Panc1 (cell line): ENCODE results near the gene AGBL1. TPM values are rescaled to one million over a fixed set of nuclear protein-coding genes. Genes with fewer than 3 reads are reported as not detected.

Source experiments
- ATAC-seq: fragments of 200-7000 bp; cut with Tn5 transposase; 2 replicates; pipeline ENCODE4 v1.9.1; 2020; ENCODE audit warnings: mild to moderate bottlenecking, moderate library complexity
- BruUV-seq: library from RNA; stranded (reverse); fragments of 400-500 nt; replicated peaks from 2 replicates; lab custom pipeline; 2021; lab: Mats Ljungman, UMichigan
- CTCF ChIA-PET: fragments of 300-600 bp; sonication (Branson Sonifier 250); formaldehyde crosslinking; loops from one replicate; lab custom pipeline; 2022; ENCODE audit warnings: antibody characterized with exemption; lab: Charles Lee
- POLR2A ChIA-PET: fragments of 300-600 bp; sonication (Branson Sonifier 250); formaldehyde crosslinking; loops from one replicate; lab custom pipeline; 2022; ENCODE audit warnings: antibody characterized with exemption; lab: Charles Lee
- DNase-seq: peaks from one replicate; pipeline ENCODE4 v3.0.0-alpha.2; 2010; ENCODE audit warnings: low read depth, low spot score
- H3K27ac ChIP-seq: 2 replicates; pipeline ENCODE4 v1.5.1; 2011; ENCODE audit warnings: mild to moderate bottlenecking, low read length, inconsistent platforms
- H3K27me3 ChIP-seq: fragments of 200-500 bp; sonication (Bioruptor generic); 2 replicates; pipeline ENCODE4 v1.6.0; 2014; ENCODE audit warnings: low read length, inconsistent platforms; ENCODE audit not compliant: control insufficient read depth, insufficient read depth
- H3K36me3 ChIP-seq: fragments of 200-500 bp; sonication (Bioruptor generic); 2 replicates; pipeline ENCODE4 v1.5.1; 2014; ENCODE audit warnings: inconsistent platforms, mild to moderate bottlenecking, low read length, moderate library complexity; ENCODE audit not compliant: control insufficient read depth, insufficient read depth
- H3K4me1 ChIP-seq: 2 replicates; pipeline ENCODE4 v1.5.1; 2011; ENCODE audit warnings: inconsistent platforms, mild to moderate bottlenecking, low read length, moderate library complexity; ENCODE audit not compliant: control insufficient read depth, insufficient read depth
- H3K4me3 ChIP-seq, 2 experiments: 2 replicates each; pipeline ENCODE4 v1.5.1; 2011 to 2012; ENCODE audit warnings: low read depth in 2 of 2, low read length in 2 of 2, mild to moderate bottlenecking in 2 of 2, inconsistent platforms in 1 of 2, moderate library complexity in 1 of 2
- H3K9me3 ChIP-seq: fragments of 200-500 bp; sonication (Bioruptor generic); 2 replicates; pipeline ENCODE4 v1.5.1; 2014; ENCODE audit warnings: low read depth, mild to moderate bottlenecking, inconsistent platforms, low read length, moderate library complexity; ENCODE audit not compliant: control insufficient read depth, insufficient read depth
- POLR2AphosphoS5 ChIP-seq: IDR thresholded peaks from 2 replicates; pipeline ENCODE4 v1.6.1; 2012; ENCODE audit warnings: mild to moderate bottlenecking, low read depth, low read length, moderate library complexity
- REST ChIP-seq, 2 experiments: IDR thresholded peaks; 2 replicates each; pipeline ENCODE4 v1.6.1; 2011 to 2012; ENCODE audit warnings: low read depth in 2 of 2, control low read depth in 1 of 2, low read length in 1 of 2, mild to moderate bottlenecking in 1 of 2, moderate library complexity in 1 of 2; ENCODE audit not compliant: insufficient read depth in 1 of 2
- SIN3A ChIP-seq: IDR thresholded peaks from 2 replicates; pipeline ENCODE4 v1.6.1; 2012; ENCODE audit warnings: low read depth, mild to moderate bottlenecking, low read length, moderate library complexity, borderline replicate concordance; ENCODE audit not compliant: insufficient read depth
- TCF7L2 ChIP-seq: IDR thresholded peaks from 2 replicates; pipeline ENCODE4 v1.6.1; 2011; ENCODE audit warnings: mild to moderate bottlenecking, low read depth, low read length, inconsistent platforms
- in situ Hi-C: cut with HindIII; loops from 2 replicates; pipeline ENCODE4 v1.10.0; 2016; ENCODE audit warnings: low sequenced_read_pairs, low pct_unique_long_range_greater_than_20kb
- intact Hi-C: fragments of 100-400 bp; cut with micrococcal nuclease; formaldehyde crosslinking; loops from one replicate; pipeline ENCODE4 v1.10.0; 2022; ENCODE audit not compliant: unreplicated experiment
- total RNA-seq: library from RNA; stranded (reverse); gene quantifications from one replicate; pipeline ENCODE4 v1.2.1, GENCODE V29; 2021; ENCODE audit not compliant: unreplicated experiment
- TF ChIP-seq, protein P1 (sequence below): fragments of 450-650 bp; IDR thresholded peaks from 2 replicates; pipeline ENCODE4 v1.5.1; 2017; ENCODE audit warnings: mild to moderate bottlenecking

The AGBL1 gene
- total RNA-seq, 1 experiment from 2014 or later = not detected

GRCh38 chr15:86690566-86690965 lies 610.9 kb downstream of the AGBL1 start:
- DNase-seq (no peak), ATAC-seq (no peak)
- no TSS peak for BruUV-seq
- Histone ChIP-seq H3K4me1 (no peaks in the 10 kb centered on the region), H3K4me3 (no peak overlapping the region), H3K36me3 (no peaks in the 10 kb centered on the region; the same call in 1 of the 2 replicates), H3K27ac (no peak overlapping the region), H3K27me3 (no peaks in the 10 kb centered on the region), H3K9me3 (no peaks in the 10 kb centered on the region)
- CTCF ChIA-PET = no interaction called here
- POLR2A ChIA-PET = no interaction called here
- in situ Hi-C loops = no loop called here
- TF ChIP-seq POLR2AphosphoS5 (no peak), SIN3A (no peak), REST (IDR thresholded peaks at IDR 0.05; ENCODE audit: insufficient read depth in 1 of 2, low read depth in 2 of 2, low read length in 1 of 2) (peak in 1 of 2 experiments; percentile 73; a peak in 2 of 4 replicates), TCF7L2 (no peak)
- TF ChIP-seq, protein P1, sequence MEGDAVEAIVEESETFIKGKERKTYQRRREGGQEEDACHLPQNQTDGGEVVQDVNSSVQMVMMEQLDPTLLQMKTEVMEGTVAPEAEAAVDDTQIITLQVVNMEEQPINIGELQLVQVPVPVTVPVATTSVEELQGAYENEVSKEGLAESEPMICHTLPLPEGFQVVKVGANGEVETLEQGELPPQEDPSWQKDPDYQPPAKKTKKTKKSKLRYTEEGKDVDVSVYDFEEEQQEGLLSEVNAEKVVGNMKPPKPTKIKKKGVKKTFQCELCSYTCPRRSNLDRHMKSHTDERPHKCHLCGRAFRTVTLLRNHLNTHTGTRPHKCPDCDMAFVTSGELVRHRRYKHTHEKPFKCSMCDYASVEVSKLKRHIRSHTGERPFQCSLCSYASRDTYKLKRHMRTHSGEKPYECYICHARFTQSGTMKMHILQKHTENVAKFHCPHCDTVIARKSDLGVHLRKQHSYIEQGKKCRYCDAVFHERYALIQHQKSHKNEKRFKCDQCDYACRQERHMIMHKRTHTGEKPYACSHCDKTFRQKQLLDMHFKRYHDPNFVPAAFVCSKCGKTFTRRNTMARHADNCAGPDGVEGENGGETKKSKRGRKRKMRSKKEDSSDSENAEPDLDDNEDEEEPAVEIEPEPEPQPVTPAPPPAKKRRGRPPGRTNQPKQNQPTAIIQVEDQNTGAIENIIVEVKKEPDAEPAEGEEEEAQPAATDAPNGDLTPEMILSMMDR = no peak
- intact Hi-C loops = no loop called here

GRCh38 chr15:86691091-86691663 lies 611.5 kb downstream of the AGBL1 start:
- Histone ChIP-seq H3K4me1 (no peaks in the 10 kb centered on the region), H3K27me3 (no peaks in the 10 kb centered on the region), H3K4me3 (no peak overlapping the region), H3K27ac (no peak overlapping the region), H3K9me3 (no peaks in the 10 kb centered on the region), H3K36me3 (no peaks in the 10 kb centered on the region; the same call in 1 of the 2 replicates)
- ChIA-PET CTCF (no interaction called here), POLR2A (no interaction called here)
- DNase-seq = no peak
- no peak for ATAC-seq
- BruUV-seq = no TSS peak
- TF ChIP-seq REST (IDR thresholded peaks at IDR 0.05; ENCODE audit: insufficient read depth in 1 of 2, low read depth in 2 of 2, low read length in 1 of 2) = no peak
- TF ChIP-seq SIN3A = no peak
- TF ChIP-seq TCF7L2 = no peak
- TF ChIP-seq POLR2AphosphoS5 = no peak
- TF ChIP-seq, protein P1 = no peak; the same call in 1 of the 2 replicates
- intact Hi-C loops = no loop called here
- in situ Hi-C loops = no loop called here
